ENCODE data around the gene CFAP77. TPM values are rescaled to one million over a fixed set of nuclear protein-coding genes. Genes with fewer than 3 reads are reported as not detected.

CFAP77 gene
- total and polyA plus RNA-seq, 2 of the 8 experiments (the other 6 are each of a cell fraction or from before 2014, with no cell fraction given) = 0.63 to 0.97 TPM

DNA sequence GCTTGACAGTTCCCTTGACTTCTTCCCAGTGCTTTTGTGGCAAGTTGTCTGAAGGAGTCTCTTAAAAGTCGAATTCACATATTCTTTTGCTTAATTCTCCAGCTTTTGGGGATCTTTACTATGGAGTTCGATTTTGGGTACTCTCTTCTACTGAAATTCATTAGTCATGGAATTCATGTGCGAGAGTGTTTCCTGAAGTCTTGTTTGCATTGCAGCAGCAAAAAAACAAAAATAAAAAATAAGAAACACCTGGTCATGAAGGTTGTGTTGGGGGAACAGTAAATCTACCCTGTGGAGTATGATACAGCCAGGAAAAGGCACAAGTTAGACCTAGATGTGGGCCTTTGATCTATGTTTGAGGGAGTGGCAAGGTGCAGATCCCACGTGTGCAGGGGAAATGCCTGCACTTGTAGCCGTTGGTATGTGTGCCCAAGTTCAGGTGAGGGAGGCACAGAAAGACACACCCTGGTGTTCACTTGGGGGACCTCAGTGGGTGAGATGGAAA, 55.2 kb downstream of the CFAP77 start (continued):
- no peak for TF ChIP-seq JUN (IDR thresholded peaks at IDR 0.05; ENCODE audit: low read depth, low read length)
- no peak for TF ChIP-seq ATF2 (IDR thresholded peaks at IDR 0.05; ENCODE audit: low read length)
- no peak for TF ChIP-seq BRCA1 (IDR thresholded peaks at IDR 0.05; ENCODE audit: low read depth, low read length)
- TF ChIP-seq NRF1 (IDR thresholded peaks at IDR 0.05; ENCODE audit: low read depth, low read length) = no peak

All from H1 (cell line).